Measurements from ENCODE around the gene FNBP1. TPM values are rescaled to one million over a fixed set of nuclear protein-coding genes. Genes with fewer than 3 reads are reported as not detected.
A peak's percentile ranks its signal among the peaks of the same experiment; 100 is the strongest.

The FNBP1 gene
- 1,139 and 1,239 TPM in 2 replicates for total RNA-seq (2013; cell fraction: nucleolus; rRNA removed)
- total RNA-seq (2014; rRNA removed) (167 and 204 TPM in 2 replicates), total RNA-seq (2014; rRNA removed; fragmentation: Illumina TruSeq; extraction: Trizol) (277 and 283 TPM in 2 replicates), total RNA-seq (2021) (353 and 356 TPM in 2 replicates), polyA plus RNA-seq (2011; rRNA removed) (188 and 268 TPM in 2 replicates), polyA plus RNA-seq (2014; fragmentation: Illumina TruSeq; extraction: Trizol) (258 and 290 TPM in 2 replicates), polyA plus RNA-seq (2014; fragmentation: Nextera tagmentation; extraction: Ambion mirVana) (10 to 100 TPM; 64.5 to 80.5 TPM), polyA plus RNA-seq (2014; rRNA removed) (180 and 208 TPM in 2 replicates), polyA plus RNA-seq (2016; fragmentation: Nextera tagmentation; extraction: Ambion mirVana) (100 to 1,000 TPM; 165 to 170 TPM), polyA minus RNA-seq (2011; rRNA and poly(A)+ RNA removed) (163 and 327 TPM in 2 replicates), Bru-seq, nascent RNA (percentile 99 among the genes with signal in this experiment), BruChase-seq, experiment 1, labeled RNA remaining after a 6-hour chase (percentile 99 among the genes with signal in this experiment), BruChase-seq, experiment 2, labeled RNA remaining after a 2-hour chase (percentile 99 among the genes with signal in this experiment)
- polyA plus RNA-seq (2011; ENCODE audit: low read depth) = 193 TPM
- 82.5 and 118 TPM in 2 replicates for polyA plus RNA-seq (2011; cell fraction: cytosol; rRNA removed)
- 111 and 142 TPM in 2 replicates for polyA plus RNA-seq (2011; cell fraction: nucleus; rRNA removed)
- 288 and 297 TPM in 2 replicates for polyA plus RNA-seq (2012)
- 124 and 136 TPM in 2 replicates for polyA minus RNA-seq (2011; cell fraction: cytosol; rRNA and poly(A)+ RNA removed)
- polyA minus RNA-seq (2011; cell fraction: nucleus; rRNA and poly(A)+ RNA removed) = 73.0 and 135 TPM in 2 replicates
- long read RNA-seq, experiment 1, partial matches to known transcripts = 21 of 47 reads
- long read RNA-seq, experiment 1, other reads (novel, unspliced or antisense) = 26 of 47 reads
- long read RNA-seq, experiment 2, partial matches to known transcripts = 16 of 152 reads
- long read RNA-seq, experiment 2, other reads (novel, unspliced or antisense) = 136 of 152 reads

GRCh38 chr9:130042885-130043653, at the start of gene FNBP1:
Gene FNBP1 (minus strand): TSS chr9:130043189. CDS start chr9:130042975, 214 bp downstream.
- CTCF ChIA-PET = interaction anchor here (1.6 kb wide), 1 partner anchor 150 kb away, joined by 3 read pairs; no protein-coding TSS in a partner anchor
- Histone ChIP-seq H3K4me3 (peak within 1 kb of the TSS; percentile 95), H3K36me3 (ENCODE audit: control insufficient read depth in 2 of 2, insufficient read depth in 2 of 2, low read length in 1 of 2) (no peaks in the 10 kb centered on the region), H3K4me1 (ENCODE audit: control insufficient read depth, insufficient read depth, low read length) (peaks cover 24% of the 10 kb centered on the region), H3K9ac (ENCODE audit: control insufficient read depth, insufficient read depth, low read length) (peak within 1 kb of the TSS; percentile 100), H4K20me1 (ENCODE audit: control insufficient read depth, insufficient read depth) (no peaks in the 10 kb centered on the region), H2AFZ (ENCODE audit: control insufficient read depth, low read depth, low read length) (peak within 1 kb of the TSS; percentile 80), H3K4me2 (ENCODE audit: control insufficient read depth, insufficient read depth) (peak within 1 kb of the TSS; percentile 90), H3K27ac (ENCODE audit: control insufficient read depth, insufficient read depth) (peak within 1 kb of the TSS; percentile 83), H3K27me3 (replicated peaks in 1 of 2; ENCODE audit: control insufficient read depth in 2 of 2, insufficient read depth in 2 of 2, low read length in 1 of 2) (no peaks in the 10 kb centered on the region), H3K79me2 (ENCODE audit: control insufficient read depth, insufficient read depth, low read length) (peaks cover 80% of the 10 kb centered on the region), H3K9me3 (replicated peaks; ENCODE audit: control insufficient read depth, insufficient read depth, low read length) (no peaks in the 10 kb centered on the region)
- DNase-seq (ENCODE audit: low read depth, low spot score) (no peak), FAIRE-seq (no peak), ATAC-seq (peak; percentile 53)
- RAD21 ChIA-PET (ENCODE audit: unreplicated experiment) = interaction anchor here (1.1 to 13.2 kb wide), 5 partner anchors 8 to 48 kb away, joined by 5 to 254 read pairs (median 39); no protein-coding TSS in a partner anchor
- POLR2A ChIA-PET = interaction anchor here (0.6 to 12.8 kb wide), 6 partner anchors 10 to 181 kb away, joined by 3 to 247 read pairs (median 16); partner anchors contain the start of gene GPR107
- BruUV-seq (replicated peaks) = no TSS peak
- 5% methylated on average over 61 of the region's 92 CpGs for WGBS (ENCODE audit: insufficient coverage, insufficient replicate concordance, low lambda C conversion rate, missing lambda C conversion rate)
- SMC1A ChIA-PET (ENCODE audit: uncharacterized antibody, unreplicated experiment) = interaction anchor here (28.7 kb wide), 1 partner anchor 49 kb away, joined by 763 read pairs; no protein-coding TSS in a partner anchor
- intact Hi-C loops (cut with micrococcal nuclease; ENCODE audit: unreplicated experiment) = no loop called here
- in situ Hi-C loops (cut with MboI) = loop anchor here (5.0 to 25.0 kb wide), 2 partner anchors 156 to 1669 kb away; no protein-coding TSS in a partner anchor
- TF ChIP-seq IKZF1 (conservative IDR thresholded peaks at IDR 0.05) (peak; percentile 22; the same call in 1 of the 2 replicates), POU2F2 (IDR thresholded peaks at IDR 0.05; ENCODE audit: borderline replicate concordance, low read depth, low read length) (peak; percentile 74; the same call in 1 of the 3 replicates), POLR2AphosphoS2 (IDR thresholded peaks at IDR 0.05; ENCODE audit: low read depth, low read length) (peak; percentile 73; the same call in 1 of the 2 replicates), SMAD5 (IDR thresholded peaks at IDR 0.05; ENCODE audit: low read depth) (peak; percentile 66; the same call in 1 of the 2 replicates), CEBPB (IDR thresholded peaks at IDR 0.05; ENCODE audit: borderline replicate concordance in 1 of 2, low read depth in 2 of 2, low read length in 2 of 2) (no peak), DPF2 (IDR thresholded peaks at IDR 0.05) (peak; percentile 68), NRF1 (conservative IDR thresholded peaks at IDR 0.05; ENCODE audit: low read depth, low read length) (peak; percentile 20; the same call in 1 of the 2 replicates), YBX1 (IDR thresholded peaks at IDR 0.05) (no peak), ZNF217 (IDR thresholded peaks at IDR 0.05) (no peak), SUPT20H (IDR thresholded peaks at IDR 0.05; ENCODE audit: borderline replicate concordance, control insufficient read depth, low read depth, low read length) (no peak), SP1 (IDR thresholded peaks at IDR 0.05; ENCODE audit: low read depth, low read length) (no peak), NR2C1 (IDR thresholded peaks at IDR 0.05) (no peak), POLR2AphosphoS5 (IDR thresholded peaks at IDR 0.05; ENCODE audit: low read length) (peak; percentile 90), KLF5 (IDR thresholded peaks at IDR 0.05; ENCODE audit: partially characterized antibody) (no peak), BHLHE40 (IDR thresholded peaks at IDR 0.05; ENCODE audit: borderline replicate concordance in 1 of 2, low read depth in 2 of 2, low read length in 1 of 2) (peak in 1 of 2 experiments; percentile 6; a peak in 1 of 4 replicates), MAX (IDR thresholded peaks at IDR 0.05; ENCODE audit: low read depth, low read length) (no peak), SMARCA5 (IDR thresholded peaks at IDR 0.05) (peak; percentile 15; the same call in 1 of the 2 replicates), IRF4 (IDR thresholded peaks at IDR 0.05; ENCODE audit: low read depth, low read length) (0 out of 2 replicates have a peak, but pooled peaks have one; percentile 14), ZNF384 (IDR thresholded peaks at IDR 0.05; ENCODE audit: borderline replicate concordance, low read depth, low read length) (no peak), CBFB (IDR thresholded peaks at IDR 0.05; ENCODE audit: low read depth) (peak; percentile 51; the same call in 1 of the 2 replicates), GATAD2B (conservative IDR thresholded peaks at IDR 0.05; ENCODE audit: low read depth) (no peak; the same call in none of the 2 replicates)
